Measurements from ENCODE around the gene RMI2.

GRCh38 chr16:11390573-11391495 lies 45.6 kb downstream of the RMI2 start:
- no peak for TF ChIP-seq GATA3 (IDR thresholded peaks at IDR 0.05; ENCODE audit: low read depth, low read length)
- TF ChIP-seq GATA2 (IDR thresholded peaks at IDR 0.05; ENCODE audit: low read depth, low read length): no peak

Measured in SH-SY5Y (cell line).